NCI-H82 treated with DMSO at 0.1 percent for 48 hours (cell line): Measurements from ENCODE around the gene RPS6KL1.

Experiments
- DNase-seq: peaks from one replicate; lab custom pipeline; 2025; ENCODE audit not compliant: unreplicated experiment; lab: John Stamatoyannopoulos, UW

The RPS6KL1 gene

GRCh38 chr14:74922752-74923401 is at the start of gene RPS6KL1:
RPS6KL1 (minus strand) TSS chr14:74923260; CDS start chr14:74921541, 1,719 bp downstream.
- DNase-seq, result peak; percentile 66

GRCh38 chr14:74968811-74969210 is 45.8 kb upstream of the RPS6KL1 start:
- no peak for DNase-seq

GRCh38 chr14:74965486-74966153 is 42.6 kb upstream of the RPS6KL1 start:
- DNase-seq, result no peak

- no peak for DNase-seq
Measured at GRCh38 chr14:74964787-74965485, 41.9 kb upstream of the RPS6KL1 start.

- no peak for DNase-seq
Measured at GRCh38 chr14:74963705-74964271, 40.7 kb upstream of the RPS6KL1 start.

GRCh38 chr14:74963178-74963704 is 40.2 kb upstream of the RPS6KL1 start:
- no peak for DNase-seq

GRCh38 chr14:74962493-74962892 is 39.4 kb upstream of the RPS6KL1 start:
- no peak for DNase-seq

GRCh38 chr14:74962046-74962445 is 39.0 kb upstream of the RPS6KL1 start:
- DNase-seq, result no peak

- no peak for DNase-seq
Measured at GRCh38 chr14:74961238-74961911, 38.3 kb upstream of the RPS6KL1 start.

- no peak for DNase-seq
Measured at GRCh38 chr14:74960736-74961135, 37.7 kb upstream of the RPS6KL1 start.

GRCh38 chr14:74959596-74960180 is 36.6 kb upstream of the RPS6KL1 start:
- no peak for DNase-seq

- DNase-seq, result no peak
Measured at GRCh38 chr14:74956280-74957072, 33.4 kb upstream of the RPS6KL1 start.

GRCh38 chr14:74956027-74956279 is 32.9 kb upstream of the RPS6KL1 start:
- DNase-seq, result no peak

GRCh38 chr14:74955229-74956026 is 32.4 kb upstream of the RPS6KL1 start, which contains the start of gene PGF:
PGF (minus strand) TSS chr14:74955597; CDS start chr14:74955242, 355 bp downstream.
- no peak for DNase-seq

- DNase-seq, result no peak
Measured at GRCh38 chr14:74954947-74955228, 31.8 kb upstream of the RPS6KL1 start.

- DNase-seq, result peak; percentile 51
Measured at GRCh38 chr14:74954232-74954946, 31.3 kb upstream of the RPS6KL1 start.

- no peak for DNase-seq
Measured at GRCh38 chr14:74953686-74954085, 30.6 kb upstream of the RPS6KL1 start.

GRCh38 chr14:74952697-74953484 is 29.8 kb upstream of the RPS6KL1 start:
- no peak for DNase-seq
